Transverse colon (tissue), 3 donors: Measurements from ENCODE around the gene SLC35F3.

Experiments
- EP300 ChIP-seq: sonication (generic); formaldehyde crosslinking; IDR thresholded peaks from one replicate; pipeline ENCODE4 v1.6.1; 2017; ENCODE audit warnings: antibody characterized with exemption, low read depth
- POLR2A ChIP-seq: fragments of 450-650 bp; IDR thresholded peaks from one replicate; pipeline ENCODE4 v1.6.1; 2016; ENCODE audit warnings: antibody characterized with exemption, mild to moderate bottlenecking, moderate library complexity
- TF ChIP-seq, protein P1 (sequence below), 5 experiments: fragments of 200-600 bp in 3 of 5; fragments of 450-650 bp in 2 of 5; sonication (generic) in 3 of 5; IDR thresholded peaks; 1 replicate in 2 of 5; 2 replicates in 3 of 5; pipeline ENCODE4 v1.5.1; 2016 to 2017; ENCODE audit warnings: antibody characterized with exemption in 5 of 5, inconsistent platforms in 3 of 5, mild to moderate bottlenecking in 2 of 5, moderate library complexity in 1 of 5

DNA sequence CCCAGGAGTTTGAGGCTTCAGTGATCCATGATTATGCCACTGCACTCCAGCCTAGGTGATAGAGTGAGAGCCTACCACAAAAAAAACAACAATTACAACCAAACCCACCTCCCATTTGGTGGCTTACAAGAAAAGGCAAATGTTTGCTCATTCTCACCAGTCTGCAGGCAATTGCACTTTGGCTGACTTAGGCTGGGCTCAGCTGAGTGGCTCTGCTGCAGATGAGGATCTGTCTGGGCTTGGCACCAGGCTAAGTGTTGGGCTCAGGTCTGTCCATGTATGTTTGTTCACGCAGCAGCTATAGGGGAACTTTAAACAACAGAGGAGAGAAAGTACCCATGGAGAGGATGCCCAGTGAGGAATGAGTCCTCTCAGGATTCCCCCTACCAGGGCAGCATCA lies 440.8 kb downstream of the SLC35F3 start:
- no peak for TF ChIP-seq POLR2A
- TF ChIP-seq, protein P1, sequence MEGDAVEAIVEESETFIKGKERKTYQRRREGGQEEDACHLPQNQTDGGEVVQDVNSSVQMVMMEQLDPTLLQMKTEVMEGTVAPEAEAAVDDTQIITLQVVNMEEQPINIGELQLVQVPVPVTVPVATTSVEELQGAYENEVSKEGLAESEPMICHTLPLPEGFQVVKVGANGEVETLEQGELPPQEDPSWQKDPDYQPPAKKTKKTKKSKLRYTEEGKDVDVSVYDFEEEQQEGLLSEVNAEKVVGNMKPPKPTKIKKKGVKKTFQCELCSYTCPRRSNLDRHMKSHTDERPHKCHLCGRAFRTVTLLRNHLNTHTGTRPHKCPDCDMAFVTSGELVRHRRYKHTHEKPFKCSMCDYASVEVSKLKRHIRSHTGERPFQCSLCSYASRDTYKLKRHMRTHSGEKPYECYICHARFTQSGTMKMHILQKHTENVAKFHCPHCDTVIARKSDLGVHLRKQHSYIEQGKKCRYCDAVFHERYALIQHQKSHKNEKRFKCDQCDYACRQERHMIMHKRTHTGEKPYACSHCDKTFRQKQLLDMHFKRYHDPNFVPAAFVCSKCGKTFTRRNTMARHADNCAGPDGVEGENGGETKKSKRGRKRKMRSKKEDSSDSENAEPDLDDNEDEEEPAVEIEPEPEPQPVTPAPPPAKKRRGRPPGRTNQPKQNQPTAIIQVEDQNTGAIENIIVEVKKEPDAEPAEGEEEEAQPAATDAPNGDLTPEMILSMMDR (IDR thresholded peaks at IDR 0.05) = no peak
- TF ChIP-seq EP300 = no peak
